NCI-H524 treated with DMSO at 0.1 percent for 48 hours (cell line): ENCODE data around the gene SIGLEC11.
"Not testable (repeated sequence)": the region's sequence is repeated elsewhere in the genome, so short reads cannot be mapped to it uniquely, and the experiment has no call there.

Experiments used
- DNase-seq: peaks from one replicate; lab custom pipeline; 2025; lab: John Stamatoyannopoulos, UW

The SIGLEC11 gene

GRCh38 chr19:49960980-49961379 lies at the start of gene SIGLEC11:
Gene SIGLEC11, minus strand, starts transcription at chr19:49961172. Its CDS starts 91 bp downstream, at chr19:49961081.
- not testable (repeated sequence) for DNase-seq

GRCh38 chr19:50008532-50008931 lies 47.6 kb upstream of the SIGLEC11 start:
- DNase-seq: no peak

GRCh38 chr19:50007947-50008346 lies 47.0 kb upstream of the SIGLEC11 start:
- no peak for DNase-seq

GRCh38 chr19:50007170-50007569 lies 46.2 kb upstream of the SIGLEC11 start:
- no peak for DNase-seq

GRCh38 chr19:50005428-50005827 lies 44.5 kb upstream of the SIGLEC11 start:
- DNase-seq: no peak

GRCh38 chr19:50003810-50004419 lies 42.9 kb upstream of the SIGLEC11 start:
- DNase-seq: no peak

- no peak for DNase-seq
Observed at GRCh38 chr19:50003254-50003788, 42.3 kb upstream of the SIGLEC11 start.

GRCh38 chr19:50002386-50002960 lies 41.5 kb upstream of the SIGLEC11 start:
- DNase-seq: no peak

GRCh38 chr19:50001775-50002174 lies 40.8 kb upstream of the SIGLEC11 start:
- no peak for DNase-seq

- DNase-seq: no peak
Observed at GRCh38 chr19:50000841-50001557, 40.0 kb upstream of the SIGLEC11 start.

- no peak for DNase-seq
Observed at GRCh38 chr19:50000038-50000840, 39.3 kb upstream of the SIGLEC11 start.

GRCh38 chr19:49999371-50000010 lies 38.5 kb upstream of the SIGLEC11 start:
- no peak for DNase-seq

- no peak for DNase-seq
Observed at GRCh38 chr19:49997709-49998108, 36.7 kb upstream of the SIGLEC11 start.

GRCh38 chr19:49988433-49988832 lies 27.5 kb upstream of the SIGLEC11 start:
- DNase-seq: no peak

GRCh38 chr19:49988007-49988406 lies 27.0 kb upstream of the SIGLEC11 start:
- no peak for DNase-seq

GRCh38 chr19:49987159-49987698 lies 26.3 kb upstream of the SIGLEC11 start:
- DNase-seq: no peak

- no peak for DNase-seq
Observed at GRCh38 chr19:49986354-49986753, 25.4 kb upstream of the SIGLEC11 start.

- DNase-seq: no peak
Observed at GRCh38 chr19:49985871-49986270, 24.9 kb upstream of the SIGLEC11 start.

- DNase-seq: no peak
Observed at GRCh38 chr19:49984491-49984890, 23.5 kb upstream of the SIGLEC11 start.

GRCh38 chr19:49983645-49984229 lies 22.8 kb upstream of the SIGLEC11 start:
- DNase-seq: no peak
